H1 (cell line): ENCODE measurements around the gene IL27RA. TPM values are rescaled to one million over a fixed set of nuclear protein-coding genes. Genes with fewer than 3 reads are reported as not detected.

Experiments
- CTCF ChIA-PET: fragments of 300-600 bp; sonication (Branson Sonifier 250); formaldehyde crosslinking; loops from one replicate; lab custom pipeline; 2021; ENCODE audit not compliant: partially characterized antibody; lab: Charles Lee
- POLR2A ChIA-PET: fragments of 300-600 bp; sonication (Branson Sonifier 250); formaldehyde crosslinking; loops from one replicate; lab custom pipeline; 2021; ENCODE audit warnings: inconsistent platforms; ENCODE audit not compliant: partially characterized antibody; lab: Charles Lee
- DNase-seq, 2 experiments: peaks; one replicate each; pipeline versions ENCODE4 v3.0.0 to v3.0.0-alpha.2; 2010 to 2022; ENCODE audit warnings: low spot score in 2 of 2, low read depth in 1 of 2, mixed read lengths in 1 of 2
- FAIRE-seq: peaks from 2 replicates; lab custom pipeline; 2011; peaks lifted over from hg19 to GRCh38; lab: Jason Lieb, UNC
- H2AFZ ChIP-seq: 2 replicates; pipeline ENCODE4 v1.8.1; 2012; ENCODE audit warnings: low read length, inconsistent platforms
- H2AK5ac ChIP-seq: 2 replicates; pipeline ENCODE4 v1.6.1; 2013; ENCODE audit warnings: low read depth, low read length
- H2BK120ac ChIP-seq: replicated peaks from 2 replicates; pipeline ENCODE3; 2013; ENCODE audit warnings: low read depth, low read length, inconsistent platforms
- H2BK12ac ChIP-seq: 2 replicates; pipeline ENCODE4 v1.6.1; 2013; ENCODE audit warnings: low read depth, low read length
- H2BK15ac ChIP-seq: 2 replicates; pipeline ENCODE4 v1.6.1; 2013; ENCODE audit warnings: low read length
- H2BK20ac ChIP-seq: 2 replicates; pipeline ENCODE4 v1.6.1; 2013; ENCODE audit warnings: low read length
- H2BK5ac ChIP-seq: 2 replicates; pipeline ENCODE4 v1.6.1; 2013; ENCODE audit warnings: low read depth, low read length
- H3K14ac ChIP-seq: 2 replicates; pipeline ENCODE4 v1.6.1; 2013; ENCODE audit warnings: inconsistent platforms; ENCODE audit not compliant: insufficient read length
- H3K18ac ChIP-seq: 2 replicates; pipeline ENCODE4 v1.6.1; 2013; ENCODE audit warnings: low read length; ENCODE audit errors: extremely low read depth
- H3K23ac ChIP-seq: 2 replicates; pipeline ENCODE4 v1.6.1; 2013; ENCODE audit warnings: inconsistent platforms; ENCODE audit not compliant: insufficient read length
- H3K23me2 ChIP-seq: 2 replicates; pipeline ENCODE4 v1.6.1; 2013; ENCODE audit warnings: low read depth, low read length
- H3K27ac ChIP-seq: 2 replicates; pipeline ENCODE4 v1.6.1; 2011; ENCODE audit warnings: low read depth, low read length, inconsistent platforms
- H3K27me3 ChIP-seq, 4 experiments: replicated peaks in 1 of 4; 1 replicate in 1 of 4; 2 replicates in 3 of 4; pipeline versions ENCODE4 v1.6.1 to v1.8.1; 2011 to 2013; ENCODE audit warnings: low read length in 3 of 4, mild to moderate bottlenecking in 3 of 4, inconsistent platforms in 2 of 4, mixed read lengths in 2 of 4, moderate library complexity in 1 of 4; ENCODE audit not compliant: control insufficient read depth in 3 of 4, insufficient read depth in 3 of 4; ENCODE audit errors: extremely low read depth in 1 of 4
- H3K36me3 ChIP-seq, 4 experiments: 2 replicates each; pipeline versions ENCODE4 v1.6.1 to v1.8.1; 2011 to 2013; ENCODE audit warnings: mild to moderate bottlenecking in 4 of 4, low read length in 3 of 4, moderate library complexity in 2 of 4, control low read depth in 1 of 4, inconsistent platforms in 1 of 4; ENCODE audit not compliant: insufficient read depth in 4 of 4, control insufficient read depth in 2 of 4
- H3K4ac ChIP-seq: replicated peaks from 2 replicates; pipeline ENCODE3; 2013; ENCODE audit warnings: low read length, low read depth, mixed read lengths, inconsistent platforms; ENCODE audit not compliant: insufficient read length
- H3K4me1 ChIP-seq, 4 experiments: replicated peaks in 1 of 4; 1 replicate in 1 of 4; 2 replicates in 3 of 4; pipeline versions ENCODE4 v1.6.1 to v1.8.1; 2011 to 2013; ENCODE audit warnings: low read length in 3 of 4, inconsistent platforms in 2 of 4, mixed read lengths in 1 of 4; ENCODE audit not compliant: insufficient read depth in 4 of 4, control insufficient read depth in 3 of 4
- H3K4me2 ChIP-seq, 2 experiments: 2 replicates each; pipeline versions ENCODE4 v1.6.1 to v1.8.1; 2011 to 2013; ENCODE audit warnings: low read depth in 2 of 2, low read length in 2 of 2, control low read depth in 1 of 2, inconsistent platforms in 1 of 2, mild to moderate bottlenecking in 1 of 2; ENCODE audit not compliant: insufficient read depth in 1 of 2
- H3K4me3 ChIP-seq, 4 experiments: fragments of 200-600, 300-600 bp in 1 of 4; sonication (generic), shearing (Covaris generic), sonication (Bioruptor Twin) in 1 of 4; 2 replicates each; pipeline versions ENCODE4 v1.5.1 to v1.8.1; 2011 to 2016; ENCODE audit warnings: low read length in 4 of 4, low read depth in 3 of 4, control low read depth in 2 of 4, inconsistent platforms in 2 of 4, mild to moderate bottlenecking in 2 of 4, mixed read lengths in 1 of 4, moderate library complexity in 1 of 4; ENCODE audit not compliant: insufficient read depth in 2 of 4; ENCODE audit errors: extremely low read depth in 1 of 4
- H3K56ac ChIP-seq: replicated peaks from 2 replicates; pipeline ENCODE3; 2013; ENCODE audit warnings: low read depth, mild to moderate bottlenecking, mixed read lengths, low read length, inconsistent platforms; ENCODE audit not compliant: insufficient read length
- H3K79me1 ChIP-seq: 2 replicates; pipeline ENCODE4 v1.6.1; 2013; ENCODE audit warnings: low read depth, low read length, control low read depth
- H3K79me2 ChIP-seq, 2 experiments: 2 replicates each; pipeline versions ENCODE4 v1.6.1 to v1.8.1; 2012 to 2013; ENCODE audit warnings: low read length in 2 of 2, mild to moderate bottlenecking in 2 of 2, inconsistent platforms in 1 of 2; ENCODE audit not compliant: insufficient read depth in 2 of 2, control insufficient read depth in 1 of 2
- H3K9ac ChIP-seq, 4 experiments: replicated peaks in 1 of 4; 1 replicate in 1 of 4; 2 replicates in 3 of 4; pipeline versions ENCODE4 v1.6.1 to v1.8.1; 2011 to 2013; ENCODE audit warnings: low read depth in 3 of 4, low read length in 3 of 4, control low read depth in 2 of 4, mild to moderate bottlenecking in 2 of 4, moderate library complexity in 2 of 4, inconsistent platforms in 1 of 4; ENCODE audit errors: extremely low read depth in 1 of 4
- H3K9me3 ChIP-seq, 2 experiments: 2 replicates each; pipeline versions ENCODE4 v1.6.1 to v1.8.1; 2012 to 2013; ENCODE audit warnings: mild to moderate bottlenecking in 2 of 2, moderate library complexity in 2 of 2, control low read depth in 1 of 2, inconsistent platforms in 1 of 2, low read depth in 1 of 2, low read length in 1 of 2, mixed read lengths in 1 of 2; ENCODE audit not compliant: insufficient read depth in 2 of 2
- H4K20me1 ChIP-seq, 2 experiments: replicated peaks in 1 of 2; 2 replicates each; pipeline versions ENCODE3 to v1.8.1; 2011 to 2013; ENCODE audit warnings: inconsistent platforms in 2 of 2, low read length in 2 of 2, mild to moderate bottlenecking in 1 of 2; ENCODE audit not compliant: insufficient read depth in 2 of 2, control insufficient read depth in 1 of 2
- H4K5ac ChIP-seq: 2 replicates; pipeline ENCODE4 v1.6.1; 2013; ENCODE audit warnings: low read length, low read depth, mixed read lengths, inconsistent platforms; ENCODE audit not compliant: insufficient read length
- H4K8ac ChIP-seq: 2 replicates; pipeline ENCODE4 v1.8.0; 2013; ENCODE audit warnings: mild to moderate bottlenecking, moderate library complexity, low read length, inconsistent platforms; ENCODE audit not compliant: insufficient read depth; ENCODE audit errors: extremely low read depth
- H4K91ac ChIP-seq: replicated peaks from 2 replicates; pipeline ENCODE3; 2013; ENCODE audit warnings: low read length, mixed read lengths, inconsistent platforms; ENCODE audit not compliant: insufficient read length
- GTF2F1 ChIP-seq: IDR thresholded peaks from 2 replicates; pipeline ENCODE4 v1.6.1; 2012; ENCODE audit warnings: low read depth, low read length, improper control_type of control experiment, borderline replicate concordance
- KDM4A ChIP-seq: IDR thresholded peaks from one replicate; pipeline ENCODE4 v1.7.1; 2012; ENCODE audit warnings: low read depth, mild to moderate bottlenecking, moderate library complexity, low read length, inconsistent platforms; ENCODE audit not compliant: severe bottlenecking
- ZNF274 ChIP-seq: IDR thresholded peaks from 2 replicates; pipeline ENCODE4 v1.7.0; 2012; ENCODE audit warnings: low read length, borderline replicate concordance; ENCODE audit errors: extremely low read depth
- WGBS, 2 experiments: shearing (Covaris generic) in 1 of 2; methylation state at CpG; one replicate each; pipeline versions ENCODE4 v1.1.6 to v1.1.7; 2013 to 2015; ENCODE audit warnings: low lambda C conversion rate in 2 of 2, mixed read lengths in 2 of 2, inconsistent platforms in 1 of 2, low coverage in 1 of 2, missing lambda C conversion rate in 1 of 2; ENCODE audit not compliant: insufficient replicate concordance in 2 of 2, insufficient coverage in 1 of 2, insufficient read length in 1 of 2; ENCODE audit errors: extremely low coverage in 1 of 2, missing lambda C conversion rate in 1 of 2; 5-methylcytosine and 5-hydroxymethylcytosine counted together
- polyA plus RNA-seq, 7 experiments: library from polyadenylated mRNA; depleted of rRNA in 3 of 7; stranded (reverse) in 5 of 7; unstranded in 2 of 7; fragments of >200 nt in 5 of 7; fragments of 200-250 nt in 2 of 7; gene quantifications; 1 replicate in 5 of 7; 2 replicates in 1 of 7; 4 replicates in 1 of 7; pipeline versions ENCODE4 v1.2.1 to v1.2.3, GENCODE V29; 2011 to 2013; ENCODE audit warnings: missing spikeins in 2 of 7, mixed read lengths in 2 of 7
- total RNA-seq: library from RNA; stranded (reverse); fragmentation: NEBNext Ultra II Directional; extraction: Animal tissue kit (Norgen Biotek cat#: 25700); gene quantifications from 2 replicates; pipeline ENCODE4 v1.2.1, GENCODE V29; 2021

Gene IL27RA
- total and polyA plus RNA-seq, 2 of the 8 experiments (the other 6 are each of a cell fraction or from before 2014, with no cell fraction given): 9.9 to 14.7 TPM

DNA sequence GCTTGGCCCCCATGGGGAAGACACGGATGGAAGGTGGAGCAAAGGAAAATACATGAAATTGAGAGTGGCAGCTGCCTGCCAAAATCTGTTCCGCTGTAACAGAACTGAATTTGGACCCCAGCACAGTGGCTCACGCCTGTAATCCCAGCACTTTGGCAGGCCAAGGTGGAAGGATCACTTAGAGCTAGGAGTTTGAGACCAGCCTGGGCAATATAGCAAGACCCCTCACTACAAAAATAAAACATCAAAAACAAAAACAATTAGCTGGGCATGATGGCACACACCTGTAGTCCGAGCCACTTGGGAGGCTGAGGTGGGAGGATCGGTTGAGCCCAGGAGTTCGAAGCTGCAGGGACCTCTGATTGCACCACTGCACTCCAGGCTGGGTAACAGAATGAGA, 20.9 kb downstream of the IL27RA start:
- no peak for FAIRE-seq
- ChIA-PET POLR2A (interaction anchor here (0.9 to 1.8 kb wide), 3 partner anchors 9 to 84 kb away, joined by 3 to 5 read pairs (median 4); partner anchors contain the start of genes ASF1B and RFX1), CTCF (interaction anchor here (0.9 to 9.9 kb wide), 10 partner anchors 11 to 173 kb away, joined by 3 to 66 read pairs (median 5); partner anchors contain the start of genes IL27RA and MISP3)

More for the DNA sequence above, 20.9 kb downstream of the IL27RA start:
- no peak overlapping the region for H3K56ac ChIP-seq
- no peaks in the 10 kb centered on the region for H4K20me1 ChIP-seq
- no peak overlapping the region for H3K18ac ChIP-seq
- peaks cover 5% of the 10 kb centered on the region; the same call in 1 of the 2 replicates for H3K23me2 ChIP-seq
- H3K79me1 ChIP-seq: no peaks in the 10 kb centered on the region
- H3K79me2 ChIP-seq: no peaks in the 10 kb centered on the region
- H2BK15ac ChIP-seq: no peak overlapping the region
- no peak overlapping the region for H2BK12ac ChIP-seq
- no peak overlapping the region for H3K27ac ChIP-seq
- H3K9ac ChIP-seq: no peak overlapping the region
- H3K14ac ChIP-seq: no peak overlapping the region
- H3K4me2 ChIP-seq: no peak overlapping the region
- H3K4ac ChIP-seq: no peak overlapping the region
- no peak overlapping the region for H2BK120ac ChIP-seq
- no peak overlapping the region for H2BK20ac ChIP-seq
- no peak overlapping the region for H3K23ac ChIP-seq
- H2BK5ac ChIP-seq: no peak overlapping the region
- no peak overlapping the region for H3K4me3 ChIP-seq
- H3K36me3 ChIP-seq: no peaks in the 10 kb centered on the region
- no peak overlapping the region for H4K91ac ChIP-seq
- 92% methylated on average over 6 of the region's 6 CpGs; no CpG with 5 or more reads in 1 of the 2 experiments for WGBS, 2 experiments
- H2AK5ac ChIP-seq: no peak overlapping the region
- H4K5ac ChIP-seq: no peak overlapping the region
- H4K8ac ChIP-seq: no peak overlapping the region; the same call in 1 of the 2 replicates
- no peak overlapping the region for H2AFZ ChIP-seq
- DNase-seq: no peak
- peaks cover 0 to 4% (median under 1%) of the 10 kb centered on the region in 4 experiments; a peak in 2 of 7 replicates for H3K4me1 ChIP-seq
- no peaks in the 10 kb centered on the region; a peak in 1 of 4 replicates for H3K9me3 ChIP-seq
- no peak for TF ChIP-seq GTF2F1
- no peak for TF ChIP-seq ZNF274
- no peak for TF ChIP-seq KDM4A
- H3K27me3 ChIP-seq: peaks cover 0 to 2% (median 0%) of the 10 kb centered on the region in 4 experiments; a peak in 1 of 7 replicates
